Stimulated activated CD8-positive, alpha-beta memory T cell treated with anti-CD3 and anti-CD28 coated beads, Interleukin-15, amount 100 ng/mL, for 24 hours (primary cell): ENCODE data around the gene ASMTL.
"Not testable (repeated sequence)": the region's sequence is repeated elsewhere in the genome, so short reads cannot be mapped to it uniquely, and the experiment has no call there.

Source experiments
- DNase-seq: peaks from one replicate; pipeline ENCODE4 v3.0.0-alpha.2; 2020; ENCODE audit warnings: low read depth

The ASMTL gene

GRCh38 chrX:1388651-1389050 is 64.1 kb downstream of the ASMTL start:
- DNase-seq = no peak

- no peak for DNase-seq
These were observed 65.5 kb downstream of the ASMTL start for GRCh38 chrX:1387141-1387776.

GRCh38 chrX:1386338-1387127 is 66.2 kb downstream of the ASMTL start:
- DNase-seq = no peak

GRCh38 chrX:1385253-1386223 is 67.2 kb downstream of the ASMTL start:
- DNase-seq = no peak

- DNase-seq = no peak
These were observed 68.0 kb downstream of the ASMTL start for GRCh38 chrX:1384658-1385252.

- no peak for DNase-seq
These were observed 72.0 kb downstream of the ASMTL start for GRCh38 chrX:1380672-1381233.

GRCh38 chrX:1378306-1378759 is 74.4 kb downstream of the ASMTL start:
- no peak for DNase-seq

- no peak for DNase-seq
These were observed 84.4 kb downstream of the ASMTL start for GRCh38 chrX:1368385-1368698.

- not testable (repeated sequence) for DNase-seq
These were observed 86.3 kb downstream of the ASMTL start for GRCh38 chrX:1366363-1366762.

- DNase-seq = no peak
These were observed 90.8 kb downstream of the ASMTL start for GRCh38 chrX:1361910-1362309.

GRCh38 chrX:1361275-1361674 is 91.4 kb downstream of the ASMTL start:
- DNase-seq = no peak

GRCh38 chrX:1360171-1360570 is 92.5 kb downstream of the ASMTL start:
- no peak for DNase-seq

- DNase-seq = no peak
These were observed 93.2 kb downstream of the ASMTL start for GRCh38 chrX:1359477-1359873.

GRCh38 chrX:1358793-1359476 is 93.8 kb downstream of the ASMTL start:
- DNase-seq = no peak

- DNase-seq = no peak
These were observed 94.7 kb downstream of the ASMTL start for GRCh38 chrX:1357993-1358392.

- DNase-seq = no peak
These were observed 97.3 kb downstream of the ASMTL start for GRCh38 chrX:1355131-1356046.

- no peak for DNase-seq
These were observed 98.4 kb downstream of the ASMTL start for GRCh38 chrX:1354036-1355019.
